ENCODE measurements around the gene ANKRD55. TPM values are rescaled to one million over a fixed set of nuclear protein-coding genes. Genes with fewer than 3 reads are reported as not detected.
"Not testable (repeated sequence)": the region's sequence is repeated elsewhere in the genome, so short reads cannot be mapped to it uniquely, and the experiment has no call there.

Gene ANKRD55
- total RNA-seq, 1 donor from 2014 or later, result 0.79 TPM

DNA sequence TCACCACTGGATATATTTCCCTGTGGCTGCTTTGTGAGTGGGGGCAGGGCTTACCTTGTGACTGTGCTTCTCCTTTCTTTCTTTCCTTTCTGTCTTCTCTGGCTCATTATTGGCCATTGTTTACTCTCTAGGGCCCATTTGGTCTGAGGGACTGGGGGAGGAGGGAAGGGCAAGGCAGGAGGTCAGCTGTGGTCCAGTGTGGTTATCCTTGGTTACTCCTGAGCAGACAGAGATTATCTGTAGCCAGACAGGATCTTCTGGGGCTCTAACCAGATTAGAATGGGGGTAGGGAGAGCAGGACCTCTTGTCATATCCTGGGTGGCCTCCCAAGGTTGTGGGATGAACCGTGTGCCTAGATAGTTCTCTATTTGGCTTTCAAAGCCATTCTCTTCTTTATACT, 71.2 kb downstream of the ANKRD55 start:
- Mint-ChIP-seq H3K4me3 (no peak overlapping the region), H3K27ac (peak overlapping the region; percentile 62), H3K9me3 (no peaks in the 10 kb centered on the region), H3K27me3 (no peaks in the 10 kb centered on the region), H3K36me3 (ENCODE audit: low read depth) (no peaks in the 10 kb centered on the region), H3K4me1 (peaks cover 59% of the 10 kb centered on the region)
- intact Hi-C loops (cut with micrococcal nuclease), result no loop called here
- DNase-seq, result no peak

DNA sequence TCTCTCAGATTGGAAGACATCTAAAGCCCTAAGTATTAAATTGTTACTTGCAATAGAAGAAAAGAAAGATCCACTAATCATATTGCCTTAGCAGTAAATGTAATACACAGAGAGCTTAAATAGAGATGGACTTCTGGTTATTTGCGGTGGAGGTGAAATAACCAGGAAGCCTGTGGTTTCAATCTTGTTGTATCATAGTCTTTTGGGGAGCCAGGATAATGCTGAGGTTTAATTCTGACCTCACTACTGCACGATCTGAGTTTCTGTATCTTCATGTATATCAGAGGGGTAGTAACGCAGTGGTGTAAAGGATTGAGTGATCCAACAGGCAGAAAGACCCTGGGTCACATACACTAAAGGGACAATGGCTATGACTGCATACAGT, 71.7 kb downstream of the ANKRD55 start:
- Mint-ChIP-seq H3K27ac (no peak overlapping the region), H3K4me1 (peaks cover 63% of the 10 kb centered on the region), H3K9me3 (no peaks in the 10 kb centered on the region), H3K4me3 (no peak overlapping the region), H3K27me3 (no peaks in the 10 kb centered on the region), H3K36me3 (ENCODE audit: low read depth) (no peaks in the 10 kb centered on the region)
- intact Hi-C loops (cut with micrococcal nuclease), result no loop called here
- no peak for DNase-seq

DNA sequence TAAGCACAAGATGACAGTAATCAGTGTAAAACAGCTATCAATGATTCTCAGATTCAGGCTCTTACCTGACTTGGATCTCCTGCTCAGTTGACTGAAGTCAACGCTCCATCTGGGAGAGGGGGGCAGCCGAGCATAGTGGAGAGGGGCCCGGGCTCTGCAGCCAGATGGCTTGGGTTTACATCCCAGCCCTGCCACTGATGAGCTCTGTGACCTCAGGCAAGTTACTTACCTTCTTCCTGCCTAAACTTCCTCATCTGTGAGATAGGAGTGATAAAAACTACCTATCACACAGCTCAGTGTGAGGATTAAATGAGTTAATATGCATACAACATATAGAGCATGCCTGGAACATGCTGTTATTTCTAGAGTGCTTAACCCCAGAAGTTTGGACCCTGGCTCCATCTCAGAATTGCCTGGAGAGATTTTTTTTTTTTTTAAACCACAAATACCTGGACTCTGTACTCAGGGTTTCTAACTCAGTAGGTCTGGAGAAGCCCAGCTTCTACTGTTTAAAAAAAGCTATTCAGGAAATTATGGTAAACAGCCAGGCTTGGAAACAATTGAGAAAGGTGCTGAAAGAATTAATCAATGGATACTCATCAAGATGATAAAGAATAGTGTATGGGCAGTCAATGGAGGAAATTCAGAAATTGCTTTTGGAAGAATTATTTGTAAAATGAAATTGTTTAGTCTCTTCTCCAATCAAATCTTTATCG, 72.2 kb downstream of the ANKRD55 start:
- no peak for DNase-seq
- Mint-ChIP-seq H3K9me3 (no peaks in the 10 kb centered on the region), H3K4me1 (peaks cover 64% of the 10 kb centered on the region), H3K27ac (peak overlapping the region; percentile 92), H3K27me3 (no peaks in the 10 kb centered on the region), H3K4me3 (peak overlapping the region; percentile 83), H3K36me3 (ENCODE audit: low read depth) (no peaks in the 10 kb centered on the region)
- intact Hi-C loops (cut with micrococcal nuclease), result no loop called here

DNA sequence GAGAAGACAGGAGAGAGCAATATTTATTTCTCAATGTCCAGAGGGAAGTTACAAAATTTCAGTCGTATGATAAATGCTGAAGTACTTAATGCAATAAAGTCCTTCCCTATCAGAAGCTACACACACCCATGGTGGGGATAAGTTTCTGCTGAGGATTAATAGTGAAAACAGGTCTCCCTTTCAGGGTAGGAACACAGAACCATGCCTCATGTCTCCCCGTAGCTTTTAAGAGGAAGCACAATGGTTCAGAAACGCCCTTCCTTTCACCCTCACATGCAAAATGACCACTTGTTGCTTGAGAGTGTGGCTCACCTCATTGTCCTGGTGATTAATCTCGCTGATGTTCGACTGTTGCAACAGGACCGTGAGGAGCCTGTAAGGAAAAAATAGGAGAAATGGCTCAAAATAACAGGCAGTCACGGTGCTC, 73.6 kb downstream of the ANKRD55 start:
- H3K4me3 Mint-ChIP-seq, result peak overlapping the region; percentile 83
- peak overlapping the region; percentile 92 for H3K27ac Mint-ChIP-seq
- H3K9me3 Mint-ChIP-seq, result no peaks in the 10 kb centered on the region
- no peaks in the 10 kb centered on the region for H3K27me3 Mint-ChIP-seq
- no peak for DNase-seq
- no peaks in the 10 kb centered on the region for H3K36me3 Mint-ChIP-seq (ENCODE audit: low read depth)
- peaks cover 74% of the 10 kb centered on the region for H3K4me1 Mint-ChIP-seq
- intact Hi-C loops (cut with micrococcal nuclease), result no loop called here

DNA sequence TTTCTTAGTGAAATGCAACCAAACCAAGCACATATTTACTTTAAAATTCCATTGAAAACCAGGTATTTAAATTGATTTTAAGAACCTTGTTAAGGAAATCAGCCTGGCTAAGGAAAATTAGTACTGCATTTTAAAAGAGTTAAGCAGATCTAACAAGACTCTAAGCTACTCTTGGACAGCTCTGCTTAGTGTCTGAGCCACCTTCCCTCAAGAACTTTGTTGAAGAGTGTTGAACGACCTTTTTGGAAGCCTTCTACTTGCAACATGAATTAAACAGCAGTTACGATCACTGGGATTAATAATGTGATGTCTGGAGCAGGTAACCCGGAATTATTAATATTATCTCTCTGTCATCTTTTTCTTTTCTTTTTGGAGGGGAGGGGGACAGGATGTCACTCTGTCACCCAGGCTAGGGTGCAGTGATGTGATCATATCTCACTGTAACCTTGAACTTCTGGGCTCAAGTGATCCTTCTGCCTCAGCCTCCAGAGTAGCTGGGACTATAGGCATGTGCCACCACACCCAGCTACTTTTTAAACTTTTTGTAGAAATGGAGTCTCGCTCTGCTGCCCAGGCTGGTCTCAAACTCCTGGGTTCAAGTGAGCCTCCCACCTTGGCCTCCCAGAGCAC, 74.7 kb downstream of the ANKRD55 start:
- no peaks in the 10 kb centered on the region for H3K36me3 Mint-ChIP-seq (ENCODE audit: low read depth)

DNA sequence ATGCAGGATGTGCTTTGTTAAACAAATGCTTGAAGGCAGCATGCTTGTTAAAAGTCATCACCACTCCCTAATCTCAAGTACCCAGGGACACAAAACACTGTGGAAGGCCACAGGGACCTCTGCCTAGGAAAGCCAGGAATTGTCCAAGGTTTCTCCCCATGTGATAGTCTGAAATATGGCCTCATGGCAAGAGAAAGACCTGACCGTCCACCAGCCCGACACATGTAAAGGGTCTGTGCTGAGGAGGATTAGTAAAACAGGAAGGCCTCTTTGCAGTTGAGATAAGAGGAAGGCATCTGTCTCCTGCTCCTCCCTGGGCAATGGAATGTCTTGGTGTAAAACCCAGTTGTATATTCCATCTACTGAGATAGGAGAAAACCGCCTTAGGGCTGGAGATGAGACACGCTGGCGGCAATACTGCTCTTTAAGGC, 75.9 kb downstream of the ANKRD55 start:
- H3K27ac Mint-ChIP-seq, result peak overlapping the region; percentile 92
- peak overlapping the region; percentile 83 for H3K4me3 Mint-ChIP-seq
- peaks cover 84% of the 10 kb centered on the region for H3K4me1 Mint-ChIP-seq
- intact Hi-C loops (cut with micrococcal nuclease), result loop anchor here (1.0 to 2.0 kb wide), 3 partner anchors 63 to 172 kb away; partner anchors contain the start of gene IL6ST
- not testable (repeated sequence) for DNase-seq; H3K27me3 Mint-ChIP-seq; H3K36me3 Mint-ChIP-seq (ENCODE audit: low read depth); H3K9me3 Mint-ChIP-seq

More for the DNA sequence above, 74.7 kb downstream of the ANKRD55 start:
- Mint-ChIP-seq H3K4me3 (peak overlapping the region; percentile 83), H3K27ac (peak overlapping the region; percentile 92), H3K4me1 (peaks cover 76% of the 10 kb centered on the region), H3K9me3 (no peaks in the 10 kb centered on the region), H3K27me3 (no peaks in the 10 kb centered on the region)
- no peak for DNase-seq
- intact Hi-C loops (cut with micrococcal nuclease), result no loop called here

DNA sequence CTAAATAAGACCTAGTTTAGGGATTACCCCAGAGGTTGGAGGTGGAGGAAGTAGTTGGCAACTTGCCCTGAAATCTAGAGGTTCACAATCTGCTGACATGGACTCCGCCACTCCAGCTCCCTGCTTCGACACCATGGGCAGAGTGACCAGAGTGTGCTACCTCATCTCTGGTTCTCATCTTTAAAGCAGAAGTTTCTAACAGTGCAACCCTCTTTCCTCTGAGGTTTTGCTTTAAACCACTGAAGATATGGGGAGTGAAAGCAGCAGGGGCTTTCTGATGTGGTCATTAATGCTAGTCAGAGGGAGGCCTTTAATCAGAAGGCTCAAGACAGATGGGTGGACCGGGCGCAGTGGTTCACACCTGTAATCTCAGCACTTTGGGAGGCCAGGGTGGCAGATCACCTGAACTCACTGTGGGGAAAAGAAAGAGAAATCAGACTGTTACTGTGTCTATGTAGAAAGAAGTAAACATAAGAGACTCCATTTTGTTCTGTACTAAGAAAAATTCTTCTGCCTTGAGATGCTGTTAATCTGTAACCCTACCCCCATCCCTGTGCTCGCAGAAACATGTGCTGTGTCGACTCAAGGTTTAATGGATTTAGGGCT, 76.4 kb downstream of the ANKRD55 start:
- H3K4me3 Mint-ChIP-seq, result peak overlapping the region; percentile 44
- intact Hi-C loops (cut with micrococcal nuclease), result loop anchor here (1.0 to 2.0 kb wide), 4 partner anchors 8 to 172 kb away; partner anchors contain the start of gene IL6ST
- not testable (repeated sequence) for H3K27me3 Mint-ChIP-seq; H3K36me3 Mint-ChIP-seq (ENCODE audit: low read depth); H3K9me3 Mint-ChIP-seq
- peak; percentile 79 for DNase-seq
- peaks cover 80% of the 10 kb centered on the region for H3K4me1 Mint-ChIP-seq
- H3K27ac Mint-ChIP-seq, result peak overlapping the region; percentile 92

DNA sequence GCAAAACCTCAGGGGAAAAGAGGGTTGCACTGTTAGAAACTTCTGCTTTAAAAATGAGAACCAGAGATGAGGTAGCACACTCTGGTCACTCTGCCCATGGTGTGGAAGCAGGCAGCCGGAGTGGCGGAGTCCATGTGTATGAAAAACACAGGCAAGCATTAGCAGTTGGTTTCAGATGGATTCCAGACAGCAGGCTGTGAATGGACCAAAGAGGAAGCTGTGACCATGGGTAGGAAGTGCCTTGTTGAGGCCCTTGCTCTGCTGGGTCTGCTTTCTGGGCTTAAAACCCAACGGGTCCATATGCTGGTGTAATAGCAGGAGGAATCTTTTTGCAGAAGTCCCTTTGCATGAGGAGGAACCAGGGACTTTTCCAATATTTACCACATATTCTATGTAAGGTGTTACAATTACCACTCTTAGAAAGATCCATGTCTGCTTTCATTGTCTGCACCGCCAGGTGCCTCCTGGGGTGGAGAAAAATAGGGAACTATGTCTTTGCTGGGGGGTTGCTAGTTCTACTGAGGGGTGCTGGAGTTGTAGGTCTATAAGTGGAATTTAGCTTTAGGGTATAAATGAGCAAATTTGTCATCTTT, 77.0 kb downstream of the ANKRD55 start:
- Mint-ChIP-seq H3K9me3 (no peaks in the 10 kb centered on the region), H3K4me1 (peaks cover 74% of the 10 kb centered on the region), H3K27ac (peak overlapping the region; percentile 92), H3K36me3 (ENCODE audit: low read depth) (peaks cover 3% of the 10 kb centered on the region), H3K4me3 (peak overlapping the region; percentile 44), H3K27me3 (no peaks in the 10 kb centered on the region)
- DNase-seq, result peak; percentile 66
- intact Hi-C loops (cut with micrococcal nuclease), result loop anchor here (1.0 to 2.0 kb wide), 3 partner anchors 8 to 173 kb away; partner anchors contain the start of gene IL6ST

DNA sequence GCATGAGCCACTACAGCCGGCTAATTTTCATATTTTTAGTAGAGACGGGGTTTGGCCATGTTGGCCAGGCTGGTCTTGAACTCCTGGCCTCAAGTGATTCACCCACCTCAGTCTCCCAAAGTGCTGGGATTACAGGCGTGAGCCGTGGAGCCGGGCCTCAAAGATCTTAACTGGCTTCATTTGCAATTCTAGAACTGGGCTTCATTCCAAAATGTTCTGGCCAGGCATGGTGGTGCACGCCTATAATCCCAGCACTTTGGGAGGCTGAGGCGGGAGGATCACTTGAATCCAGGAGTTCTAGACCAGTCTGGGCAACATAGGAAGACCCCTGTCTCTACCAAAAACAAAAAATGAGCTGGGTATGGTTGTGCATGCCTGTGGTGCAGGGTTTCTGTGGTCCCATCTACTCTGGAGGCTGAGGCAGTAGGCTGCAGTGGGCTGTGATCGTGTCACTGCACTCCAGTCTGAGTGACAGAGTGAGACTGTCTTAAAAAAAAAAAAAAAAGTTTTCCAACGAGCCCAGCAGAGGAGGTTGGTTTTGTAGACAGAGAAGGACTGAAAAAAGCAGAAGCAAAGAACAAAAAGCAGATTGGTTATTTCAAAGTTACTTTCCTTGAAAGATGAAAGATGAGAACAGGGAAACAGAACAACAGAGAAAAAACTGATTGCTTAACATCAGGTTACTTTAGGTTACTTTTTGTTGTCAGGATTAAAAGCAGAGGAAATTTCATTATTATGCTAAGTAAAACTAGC, 78.2 kb downstream of the ANKRD55 start:
- intact Hi-C loops (cut with micrococcal nuclease), result no loop called here
- H3K4me1 Mint-ChIP-seq, result peaks cover 65% of the 10 kb centered on the region
- H3K9me3 Mint-ChIP-seq, result no peaks in the 10 kb centered on the region
- DNase-seq, result peak; percentile 77
- peak overlapping the region; percentile 71 for H3K27ac Mint-ChIP-seq
- peak overlapping the region; percentile 32 for H3K4me3 Mint-ChIP-seq
- H3K27me3 Mint-ChIP-seq, result no peaks in the 10 kb centered on the region
- H3K36me3 Mint-ChIP-seq (ENCODE audit: low read depth), result peaks cover 3% of the 10 kb centered on the region

DNA sequence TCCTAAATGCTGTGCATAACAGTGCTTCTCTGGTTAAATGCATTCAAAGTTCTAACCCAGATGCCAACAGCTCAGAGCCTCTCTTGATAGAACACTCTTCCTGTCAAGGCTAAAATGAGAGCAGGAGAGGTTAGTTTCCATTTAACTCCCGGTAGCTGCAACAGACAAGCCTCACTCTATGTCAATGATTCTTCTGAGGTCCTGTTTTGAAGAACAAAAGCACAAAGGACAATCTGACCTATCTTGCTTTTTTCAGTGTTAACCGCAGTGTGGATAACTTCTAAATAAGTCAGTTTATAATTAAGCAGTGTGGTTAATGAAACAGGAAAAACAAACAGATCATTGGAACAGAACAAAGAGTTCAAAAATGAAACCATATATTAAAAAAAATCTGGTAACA, 80.7 kb downstream of the ANKRD55 start:
- Mint-ChIP-seq H3K36me3 (ENCODE audit: low read depth) (peaks cover 5% of the 10 kb centered on the region), H3K9me3 (no peaks in the 10 kb centered on the region), H3K27ac (peak overlapping the region; percentile 88), H3K27me3 (no peaks in the 10 kb centered on the region), H3K4me1 (peaks cover 63% of the 10 kb centered on the region), H3K4me3 (peak overlapping the region; percentile 73)
- peak; percentile 79 for DNase-seq
- intact Hi-C loops (cut with micrococcal nuclease), result no loop called here

DNA sequence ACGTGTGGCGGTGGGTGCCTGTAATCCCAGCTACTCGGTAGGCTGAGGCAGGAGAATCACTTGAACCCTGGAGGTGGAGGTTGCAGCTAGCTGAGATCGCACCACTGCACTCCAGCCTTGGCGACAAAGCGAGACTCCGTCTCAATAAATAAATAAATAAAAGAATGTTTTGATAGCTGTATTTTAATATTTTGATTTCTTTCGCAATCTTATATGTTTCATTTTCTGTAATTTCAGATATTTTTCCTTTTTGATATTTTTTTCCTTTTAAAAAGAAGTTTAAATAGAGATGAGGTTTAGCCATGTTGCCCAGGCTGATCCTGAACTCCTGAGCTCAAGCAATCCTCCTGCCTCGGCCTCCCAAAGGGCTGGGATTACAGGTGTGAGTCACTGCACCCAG, 82.4 kb downstream of the ANKRD55 start:
- H3K4me1 Mint-ChIP-seq, result peaks cover 47% of the 10 kb centered on the region
- H3K9me3 Mint-ChIP-seq; H3K27ac Mint-ChIP-seq; H3K4me3 Mint-ChIP-seq; H3K27me3 Mint-ChIP-seq; intact Hi-C loops (cut with micrococcal nuclease); H3K36me3 Mint-ChIP-seq (ENCODE audit: low read depth): not testable (repeated sequence)
- DNase-seq, result peak; percentile 30

DNA sequence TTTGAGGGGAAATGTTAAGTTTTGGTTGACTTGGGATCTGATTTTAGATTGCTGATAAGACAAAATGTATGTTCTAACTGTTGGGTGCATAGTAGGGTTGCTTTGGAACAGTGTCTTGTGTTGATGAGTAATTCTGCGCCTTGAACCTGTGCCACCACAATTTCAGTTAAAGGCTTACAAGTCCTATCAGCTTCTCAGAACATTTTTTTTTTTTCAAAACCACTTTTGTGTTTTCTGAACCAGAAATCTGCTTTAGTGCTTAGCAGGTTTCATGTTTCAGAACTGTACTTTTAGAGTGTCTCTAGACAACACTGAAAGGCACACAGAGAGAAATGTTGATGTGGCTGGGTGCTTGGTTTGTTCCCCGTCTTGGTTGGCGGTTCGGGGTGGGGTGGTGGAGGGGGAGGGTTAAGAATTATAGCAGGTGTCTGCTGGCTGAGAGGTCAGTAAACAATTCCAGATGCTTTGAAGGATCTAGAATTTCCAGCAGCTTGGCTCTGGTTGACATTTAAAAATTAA, 84.6 kb downstream of the ANKRD55 start:
- Mint-ChIP-seq H3K27me3 (no peaks in the 10 kb centered on the region), H3K4me3 (peak overlapping the region; percentile 21), H3K9me3 (no peaks in the 10 kb centered on the region), H3K27ac (peak overlapping the region; percentile 83), H3K36me3 (ENCODE audit: low read depth) (peaks cover 6% of the 10 kb centered on the region), H3K4me1 (peaks cover 38% of the 10 kb centered on the region)
- intact Hi-C loops (cut with micrococcal nuclease), result loop anchor here (1.0 to 5.0 kb wide), 5 partner anchors 8 to 153 kb away; no protein-coding TSS in a partner anchor
- peak; percentile 88 for DNase-seq

DNA sequence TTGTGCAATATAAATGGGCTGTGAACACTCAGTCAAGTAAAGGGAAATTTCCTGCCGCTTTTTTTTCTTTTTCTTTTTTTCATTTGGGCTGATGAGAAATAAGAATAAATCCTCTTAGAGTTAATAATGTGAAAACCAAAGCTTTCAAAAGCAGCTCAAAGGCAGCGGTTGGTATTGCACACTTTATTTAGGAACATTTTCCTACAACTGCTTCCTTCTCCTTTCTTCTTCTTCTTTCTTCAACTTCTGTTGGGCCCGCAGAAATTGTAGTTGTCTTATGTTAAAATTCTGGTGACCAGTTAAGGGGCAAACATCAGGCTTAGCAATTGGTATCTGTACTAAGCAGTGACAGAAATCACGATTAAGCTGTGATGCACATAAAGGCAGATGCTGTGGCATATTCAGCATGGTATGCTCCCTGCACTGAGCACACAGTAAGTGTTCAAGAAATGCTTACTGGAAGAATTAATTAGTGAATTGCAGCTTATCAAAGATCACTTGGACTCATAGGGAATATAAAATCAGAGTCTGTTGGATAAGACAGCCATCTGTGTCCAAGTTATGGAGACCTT, 85.4 kb downstream of the ANKRD55 start:
- DNase-seq, result peak; percentile 58
- Mint-ChIP-seq H3K36me3 (ENCODE audit: low read depth) (peaks cover 6% of the 10 kb centered on the region), H3K9me3 (no peaks in the 10 kb centered on the region), H3K27me3 (no peaks in the 10 kb centered on the region), H3K27ac (peak overlapping the region; percentile 83), H3K4me1 (peaks cover 37% of the 10 kb centered on the region), H3K4me3 (no peak overlapping the region)
- intact Hi-C loops (cut with micrococcal nuclease), result loop anchor here (1.0 to 5.0 kb wide), 5 partner anchors 9 to 152 kb away; no protein-coding TSS in a partner anchor
